Measurements from ENCODE around the gene USP26.

- TF ChIP-seq CTCF (IDR thresholded peaks at IDR 0.05) (no peak), ZFX (IDR thresholded peaks at IDR 0.05; ENCODE audit: borderline replicate concordance) (no peak)
Measured at GRCh38 chrX:133097031-133097430, at the start of gene USP26.
